Neural cell (in vitro differentiated cells): ENCODE measurements around the gene HDGF.

Experiments used
- EP300 ChIP-seq: fragments of 450-650 bp; conservative IDR thresholded peaks from 2 replicates; pipeline ENCODE4 v1.6.1; 2014; ENCODE audit warnings: antibody characterized with exemption, mild to moderate bottlenecking, moderate library complexity; ENCODE audit not compliant: poor library complexity, severe bottlenecking
- EZH2 ChIP-seq: fragments of 200-600, 300-800 bp; shearing (Covaris generic), sonication (generic); IDR thresholded peaks from 2 replicates; pipeline ENCODE4 v1.6.1; 2014; ENCODE audit warnings: antibody characterized with exemption, low read length, borderline replicate concordance, mild to moderate bottlenecking; ENCODE audit not compliant: insufficient read depth, poor library complexity, severe bottlenecking
- POLR2AphosphoS5 ChIP-seq: IDR thresholded peaks from 2 replicates; pipeline ENCODE4 v1.6.1; 2012
- RAD21 ChIP-seq: fragments of 450-650 bp; conservative IDR thresholded peaks from 2 replicates; pipeline ENCODE4 v1.6.1; 2014; ENCODE audit warnings: antibody characterized with exemption, mild to moderate bottlenecking, moderate library complexity
- TF ChIP-seq, protein P1 (sequence below): fragments of 450-650 bp; IDR thresholded peaks from 2 replicates; pipeline ENCODE4 v1.5.1; 2014; ENCODE audit warnings: antibody characterized with exemption, mild to moderate bottlenecking, moderate library complexity; ENCODE audit not compliant: poor library complexity, severe bottlenecking
- TF ChIP-seq, protein P2 (sequence below): IDR thresholded peaks from 2 replicates; pipeline ENCODE4 v1.6.1; 2012; ENCODE audit warnings: borderline replicate concordance

DNA sequence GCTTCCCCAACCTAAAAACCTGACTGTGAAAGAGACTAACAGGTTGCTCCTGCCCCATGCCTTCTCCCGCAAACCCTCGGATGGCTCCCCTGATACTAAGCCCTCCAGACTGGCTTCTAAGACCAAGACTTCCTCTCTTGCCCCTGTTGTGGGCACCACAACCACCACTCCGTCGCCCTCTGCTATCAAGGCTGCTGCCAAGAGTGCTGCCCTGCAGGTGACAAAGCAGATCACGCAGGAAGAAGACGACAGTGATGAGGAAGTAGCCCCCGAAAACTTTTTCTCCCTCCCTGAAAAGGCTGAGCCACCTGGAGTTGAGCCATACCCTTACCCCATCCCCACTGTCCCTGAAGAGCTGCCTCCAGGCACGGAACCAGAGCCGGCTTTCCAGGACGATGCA, 35.2 kb upstream of the HDGF start:
- TF ChIP-seq, protein P1, sequence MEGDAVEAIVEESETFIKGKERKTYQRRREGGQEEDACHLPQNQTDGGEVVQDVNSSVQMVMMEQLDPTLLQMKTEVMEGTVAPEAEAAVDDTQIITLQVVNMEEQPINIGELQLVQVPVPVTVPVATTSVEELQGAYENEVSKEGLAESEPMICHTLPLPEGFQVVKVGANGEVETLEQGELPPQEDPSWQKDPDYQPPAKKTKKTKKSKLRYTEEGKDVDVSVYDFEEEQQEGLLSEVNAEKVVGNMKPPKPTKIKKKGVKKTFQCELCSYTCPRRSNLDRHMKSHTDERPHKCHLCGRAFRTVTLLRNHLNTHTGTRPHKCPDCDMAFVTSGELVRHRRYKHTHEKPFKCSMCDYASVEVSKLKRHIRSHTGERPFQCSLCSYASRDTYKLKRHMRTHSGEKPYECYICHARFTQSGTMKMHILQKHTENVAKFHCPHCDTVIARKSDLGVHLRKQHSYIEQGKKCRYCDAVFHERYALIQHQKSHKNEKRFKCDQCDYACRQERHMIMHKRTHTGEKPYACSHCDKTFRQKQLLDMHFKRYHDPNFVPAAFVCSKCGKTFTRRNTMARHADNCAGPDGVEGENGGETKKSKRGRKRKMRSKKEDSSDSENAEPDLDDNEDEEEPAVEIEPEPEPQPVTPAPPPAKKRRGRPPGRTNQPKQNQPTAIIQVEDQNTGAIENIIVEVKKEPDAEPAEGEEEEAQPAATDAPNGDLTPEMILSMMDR: no peak
- TF ChIP-seq POLR2AphosphoS5 (no peak), EZH2 (no peak), RAD21 (no peak), EP300 (no peak)
- TF ChIP-seq, protein P2, sequence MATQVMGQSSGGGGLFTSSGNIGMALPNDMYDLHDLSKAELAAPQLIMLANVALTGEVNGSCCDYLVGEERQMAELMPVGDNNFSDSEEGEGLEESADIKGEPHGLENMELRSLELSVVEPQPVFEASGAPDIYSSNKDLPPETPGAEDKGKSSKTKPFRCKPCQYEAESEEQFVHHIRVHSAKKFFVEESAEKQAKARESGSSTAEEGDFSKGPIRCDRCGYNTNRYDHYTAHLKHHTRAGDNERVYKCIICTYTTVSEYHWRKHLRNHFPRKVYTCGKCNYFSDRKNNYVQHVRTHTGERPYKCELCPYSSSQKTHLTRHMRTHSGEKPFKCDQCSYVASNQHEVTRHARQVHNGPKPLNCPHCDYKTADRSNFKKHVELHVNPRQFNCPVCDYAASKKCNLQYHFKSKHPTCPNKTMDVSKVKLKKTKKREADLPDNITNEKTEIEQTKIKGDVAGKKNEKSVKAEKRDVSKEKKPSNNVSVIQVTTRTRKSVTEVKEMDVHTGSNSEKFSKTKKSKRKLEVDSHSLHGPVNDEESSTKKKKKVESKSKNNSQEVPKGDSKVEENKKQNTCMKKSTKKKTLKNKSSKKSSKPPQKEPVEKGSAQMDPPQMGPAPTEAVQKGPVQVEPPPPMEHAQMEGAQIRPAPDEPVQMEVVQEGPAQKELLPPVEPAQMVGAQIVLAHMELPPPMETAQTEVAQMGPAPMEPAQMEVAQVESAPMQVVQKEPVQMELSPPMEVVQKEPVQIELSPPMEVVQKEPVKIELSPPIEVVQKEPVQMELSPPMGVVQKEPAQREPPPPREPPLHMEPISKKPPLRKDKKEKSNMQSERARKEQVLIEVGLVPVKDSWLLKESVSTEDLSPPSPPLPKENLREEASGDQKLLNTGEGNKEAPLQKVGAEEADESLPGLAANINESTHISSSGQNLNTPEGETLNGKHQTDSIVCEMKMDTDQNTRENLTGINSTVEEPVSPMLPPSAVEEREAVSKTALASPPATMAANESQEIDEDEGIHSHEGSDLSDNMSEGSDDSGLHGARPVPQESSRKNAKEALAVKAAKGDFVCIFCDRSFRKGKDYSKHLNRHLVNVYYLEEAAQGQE: no peak
